Liver (tissue), 9 donors: Measurements from ENCODE around the gene HMG20A. TPM values are rescaled to one million over a fixed set of nuclear protein-coding genes. Genes with fewer than 3 reads are reported as not detected.

Experiments
- DNase-seq: peaks from one replicate; pipeline ENCODE4 v3.0.0-alpha.2; 2017; ENCODE audit warnings: low spot score
- H3K27ac ChIP-seq, 2 donors: one replicate each; pipeline ENCODE4 v1.7.0; 2013; ENCODE audit warnings: inconsistent platforms in 2 of 2, low read length in 2 of 2, control low read depth in 1 of 2, low read depth in 1 of 2, mild to moderate bottlenecking in 1 of 2
- H3K27me3 ChIP-seq, 4 donors: one replicate each; pipeline versions ENCODE4 v1.6.1 to v1.7.0; 2013; ENCODE audit warnings: low read length in 3 of 4, inconsistent platforms in 1 of 4, mild to moderate bottlenecking in 1 of 4, moderate library complexity in 1 of 4; ENCODE audit not compliant: control insufficient read depth in 4 of 4, insufficient read depth in 4 of 4
- H3K36me3 ChIP-seq, 4 donors: one replicate each; pipeline versions ENCODE4 v1.6.1 to v1.7.0; 2013; ENCODE audit warnings: low read length in 3 of 4, mild to moderate bottlenecking in 3 of 4, low read depth in 1 of 4, moderate library complexity in 1 of 4; ENCODE audit not compliant: control insufficient read depth in 4 of 4, insufficient read depth in 3 of 4
- H3K4me1 ChIP-seq, 4 donors: one replicate each; pipeline versions ENCODE4 v1.6.1 to v1.7.0; 2013; ENCODE audit warnings: low read length in 3 of 4, mild to moderate bottlenecking in 3 of 4, moderate library complexity in 1 of 4; ENCODE audit not compliant: control insufficient read depth in 4 of 4, insufficient read depth in 4 of 4
- H3K4me3 ChIP-seq, 3 donors: one replicate each; pipeline versions ENCODE4 v1.6.1 to v1.7.0; 2013; ENCODE audit warnings: low read length in 3 of 3, control low read depth in 1 of 3, low read depth in 1 of 3, mild to moderate bottlenecking in 1 of 3
- H3K9ac ChIP-seq, 2 donors: one replicate each; pipeline ENCODE4 v1.7.0; 2013; ENCODE audit warnings: low read length in 2 of 2, mild to moderate bottlenecking in 2 of 2, moderate library complexity in 2 of 2, control low read depth in 1 of 2, low read depth in 1 of 2
- H3K9me3 ChIP-seq, 4 donors: one replicate each; pipeline versions ENCODE4 v1.6.1 to v1.7.0; 2013; ENCODE audit warnings: low read length in 3 of 4; ENCODE audit not compliant: control insufficient read depth in 4 of 4
- EGR1 ChIP-seq, 2 donors: IDR thresholded peaks; 2 replicates each; pipeline ENCODE4 v1.6.1; 2016 to 2018; ENCODE audit warnings: antibody characterized with exemption in 2 of 2, low read depth in 2 of 2
- FOXA1 ChIP-seq: IDR thresholded peaks from 2 replicates; pipeline ENCODE4 v1.6.1; 2016; ENCODE audit warnings: antibody characterized with exemption
- FOXA2 ChIP-seq: IDR thresholded peaks from 2 replicates; pipeline ENCODE4 v1.6.1; 2016; ENCODE audit warnings: antibody characterized with exemption
- GABPA ChIP-seq, 2 donors: IDR thresholded peaks in 1 of 2; conservative IDR thresholded peaks in 1 of 2; 2 replicates each; pipeline ENCODE4 v1.6.1; 2016; ENCODE audit warnings: antibody characterized with exemption in 2 of 2, mild to moderate bottlenecking in 1 of 2, moderate library complexity in 1 of 2
- HNF4A ChIP-seq, 2 donors: conservative IDR thresholded peaks; 2 replicates each; pipeline ENCODE4 v1.6.1; 2016; ENCODE audit warnings: antibody characterized with exemption in 2 of 2, mild to moderate bottlenecking in 2 of 2
- HNF4G ChIP-seq: IDR thresholded peaks from 2 replicates; pipeline ENCODE4 v1.6.1; 2016; ENCODE audit warnings: antibody characterized with exemption
- JUND ChIP-seq, 2 donors: IDR thresholded peaks; 2 replicates each; pipeline ENCODE4 v1.6.1; 2016; ENCODE audit warnings: antibody characterized with exemption in 2 of 2
- RAD21 ChIP-seq, 2 donors: IDR thresholded peaks; 2 replicates each; pipeline ENCODE4 v1.6.1; 2016; ENCODE audit warnings: antibody characterized with exemption in 2 of 2, mild to moderate bottlenecking in 2 of 2
- RXRA ChIP-seq, 2 donors: IDR thresholded peaks; 2 replicates each; pipeline ENCODE4 v1.6.1; 2017 to 2018; ENCODE audit warnings: antibody characterized with exemption in 2 of 2, mild to moderate bottlenecking in 1 of 2
- SP1 ChIP-seq: IDR thresholded peaks from 2 replicates; pipeline ENCODE4 v1.6.1; 2018; ENCODE audit warnings: antibody characterized with exemption, mild to moderate bottlenecking
- TAF1 ChIP-seq: conservative IDR thresholded peaks from 2 replicates; pipeline ENCODE4 v1.6.1; 2016; ENCODE audit warnings: antibody characterized with exemption, mild to moderate bottlenecking
- YY1 ChIP-seq: IDR thresholded peaks from 2 replicates; pipeline ENCODE4 v1.6.1; 2016; ENCODE audit warnings: antibody characterized with exemption, mild to moderate bottlenecking
- polyA plus RNA-seq, 2 donors: library from polyadenylated mRNA; stranded (reverse) in 1 of 2; unstranded in 1 of 2; fragments of 200-250 nt in 1 of 2; fragments of >200 nt in 1 of 2; fragmentation: Nextera tagmentation in 1 of 2; extraction: Ambion mirVana in 1 of 2; gene quantifications; one replicate each; pipeline versions ENCODE4 v1.2.1 to v1.2.3, GENCODE V29; 2013 to 2015
- total RNA-seq, 2 donors: library from RNA; depleted of rRNA; stranded (reverse); fragments of >200 nt; gene quantifications; one replicate each; pipeline ENCODE4 v1.2.3, GENCODE V29; 2014
- TF ChIP-seq, protein P1 (sequence below): IDR thresholded peaks from 2 replicates; pipeline ENCODE4 v1.6.1; 2016; ENCODE audit warnings: antibody characterized with exemption
- TF ChIP-seq, protein P2 (sequence below): IDR thresholded peaks from 2 replicates; pipeline ENCODE4 v1.6.1; 2016; ENCODE audit warnings: antibody characterized with exemption
- TF ChIP-seq, protein P3 (sequence below): IDR thresholded peaks from 2 replicates; pipeline ENCODE4 v1.6.1; 2016; ENCODE audit warnings: antibody characterized with exemption
- TF ChIP-seq, protein P4 (sequence below): IDR thresholded peaks from 2 replicates; pipeline ENCODE4 v1.6.1; 2016; ENCODE audit warnings: antibody characterized with exemption, mild to moderate bottlenecking
- TF ChIP-seq, protein P5 (sequence below): fragments of 150-350 bp; IDR thresholded peaks from 2 replicates; pipeline ENCODE4 v1.5.1; 2017; ENCODE audit warnings: improper control_type of control experiment, low read depth, low read length; ENCODE audit not compliant: missing input control
- donor health status: healthy.
- donor health status: healthy.
- donor health status: healthy.
- donor health status: healthy.
- donor health status: healthy.

HMG20A gene
- total and polyA plus RNA-seq, 4 donors = 7.7 to 19.4 (median 13.3) TPM

DNA sequence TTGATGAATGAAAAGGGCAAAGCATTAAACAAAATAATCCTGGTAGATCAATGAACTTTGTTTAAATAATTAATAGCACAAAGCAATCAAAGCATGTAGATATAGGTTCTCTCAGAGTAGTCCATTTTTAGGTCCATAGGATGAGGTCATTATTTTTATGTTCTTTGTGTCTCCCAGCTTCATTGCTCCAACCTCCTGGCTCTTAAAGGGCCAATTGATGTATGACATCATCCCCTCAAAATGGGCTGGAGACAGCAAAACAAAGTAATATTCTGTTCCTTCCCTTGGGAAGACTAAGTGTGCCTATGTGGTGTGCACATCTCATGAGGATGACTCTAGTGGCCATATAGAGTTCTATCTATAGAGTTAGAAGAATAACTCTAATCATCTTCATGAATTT is 49.5 kb downstream of the HMG20A start:
- H3K27me3 ChIP-seq = no peaks in the 10 kb centered on the region
- no peak for DNase-seq
- no peak for TF ChIP-seq TAF1
- TF ChIP-seq EGR1 (IDR thresholded peaks at IDR 0.05; ENCODE audit: low read depth in 2 of 2) = no peak
- no peak for TF ChIP-seq FOXA1
- no peak for TF ChIP-seq GABPA (IDR thresholded peaks at IDR 0.05 in 1 of 2, conservative IDR thresholded peaks at IDR 0.05 in 1 of 2)
- TF ChIP-seq RAD21 (IDR thresholded peaks at IDR 0.05) = no peak
- TF ChIP-seq, protein P1, sequence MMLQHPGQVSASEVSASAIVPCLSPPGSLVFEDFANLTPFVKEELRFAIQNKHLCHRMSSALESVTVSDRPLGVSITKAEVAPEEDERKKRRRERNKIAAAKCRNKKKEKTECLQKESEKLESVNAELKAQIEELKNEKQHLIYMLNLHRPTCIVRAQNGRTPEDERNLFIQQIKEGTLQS = no peak
- TF ChIP-seq FOXA2 = no peak
- no peak for TF ChIP-seq YY1
- TF ChIP-seq, protein P2, sequence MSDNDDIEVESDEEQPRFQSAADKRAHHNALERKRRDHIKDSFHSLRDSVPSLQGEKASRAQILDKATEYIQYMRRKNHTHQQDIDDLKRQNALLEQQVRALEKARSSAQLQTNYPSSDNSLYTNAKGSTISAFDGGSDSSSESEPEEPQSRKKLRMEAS = no peak
- no peak overlapping the region for H3K27ac ChIP-seq
- no peak overlapping the region for H3K4me3 ChIP-seq
- H3K4me1 ChIP-seq = no peaks in the 10 kb centered on the region
- H3K9ac ChIP-seq = no peak overlapping the region
- H3K9me3 ChIP-seq = no peaks in the 10 kb centered on the region
- H3K36me3 ChIP-seq = peaks cover 18 to 61% (median 33%) of the 10 kb centered on the region in 4 donors

GRCh38 chr15:77473328-77473727 is 52.6 kb downstream of the HMG20A start:
- no peaks in the 10 kb centered on the region for H3K9me3 ChIP-seq
- H3K9ac ChIP-seq = no peak overlapping the region
- H3K36me3 ChIP-seq = peaks cover 16 to 62% (median 25%) of the 10 kb centered on the region in 4 donors
- H3K4me3 ChIP-seq = no peak overlapping the region
- no peak for DNase-seq
- no peak overlapping the region for H3K27ac ChIP-seq
- no peaks in the 10 kb centered on the region for H3K4me1 ChIP-seq
- no peaks in the 10 kb centered on the region for H3K27me3 ChIP-seq
- TF ChIP-seq, protein P3, sequence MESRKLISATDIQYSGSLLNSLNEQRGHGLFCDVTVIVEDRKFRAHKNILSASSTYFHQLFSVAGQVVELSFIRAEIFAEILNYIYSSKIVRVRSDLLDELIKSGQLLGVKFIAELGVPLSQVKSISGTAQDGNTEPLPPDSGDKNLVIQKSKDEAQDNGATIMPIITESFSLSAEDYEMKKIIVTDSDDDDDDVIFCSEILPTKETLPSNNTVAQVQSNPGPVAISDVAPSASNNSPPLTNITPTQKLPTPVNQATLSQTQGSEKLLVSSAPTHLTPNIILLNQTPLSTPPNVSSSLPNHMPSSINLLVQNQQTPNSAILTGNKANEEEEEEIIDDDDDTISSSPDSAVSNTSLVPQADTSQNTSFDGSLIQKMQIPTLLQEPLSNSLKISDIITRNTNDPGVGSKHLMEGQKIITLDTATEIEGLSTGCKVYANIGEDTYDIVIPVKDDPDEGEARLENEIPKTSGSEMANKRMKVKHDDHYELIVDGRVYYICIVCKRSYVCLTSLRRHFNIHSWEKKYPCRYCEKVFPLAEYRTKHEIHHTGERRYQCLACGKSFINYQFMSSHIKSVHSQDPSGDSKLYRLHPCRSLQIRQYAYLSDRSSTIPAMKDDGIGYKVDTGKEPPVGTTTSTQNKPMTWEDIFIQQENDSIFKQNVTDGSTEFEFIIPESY = no peak
- TF ChIP-seq TAF1 (no peak), JUND (IDR thresholded peaks at IDR 0.05) (no peak), SP1 (no peak), HNF4A (conservative IDR thresholded peaks at IDR 0.05) (no peak), GABPA (IDR thresholded peaks at IDR 0.05 in 1 of 2, conservative IDR thresholded peaks at IDR 0.05 in 1 of 2) (no peak), RAD21 (IDR thresholded peaks at IDR 0.05) (no peak), HNF4G (no peak), YY1 (no peak), EGR1 (IDR thresholded peaks at IDR 0.05; ENCODE audit: low read depth in 2 of 2) (no peak), FOXA1 (no peak), RXRA (IDR thresholded peaks at IDR 0.05) (no peak)
- TF ChIP-seq, protein P4, sequence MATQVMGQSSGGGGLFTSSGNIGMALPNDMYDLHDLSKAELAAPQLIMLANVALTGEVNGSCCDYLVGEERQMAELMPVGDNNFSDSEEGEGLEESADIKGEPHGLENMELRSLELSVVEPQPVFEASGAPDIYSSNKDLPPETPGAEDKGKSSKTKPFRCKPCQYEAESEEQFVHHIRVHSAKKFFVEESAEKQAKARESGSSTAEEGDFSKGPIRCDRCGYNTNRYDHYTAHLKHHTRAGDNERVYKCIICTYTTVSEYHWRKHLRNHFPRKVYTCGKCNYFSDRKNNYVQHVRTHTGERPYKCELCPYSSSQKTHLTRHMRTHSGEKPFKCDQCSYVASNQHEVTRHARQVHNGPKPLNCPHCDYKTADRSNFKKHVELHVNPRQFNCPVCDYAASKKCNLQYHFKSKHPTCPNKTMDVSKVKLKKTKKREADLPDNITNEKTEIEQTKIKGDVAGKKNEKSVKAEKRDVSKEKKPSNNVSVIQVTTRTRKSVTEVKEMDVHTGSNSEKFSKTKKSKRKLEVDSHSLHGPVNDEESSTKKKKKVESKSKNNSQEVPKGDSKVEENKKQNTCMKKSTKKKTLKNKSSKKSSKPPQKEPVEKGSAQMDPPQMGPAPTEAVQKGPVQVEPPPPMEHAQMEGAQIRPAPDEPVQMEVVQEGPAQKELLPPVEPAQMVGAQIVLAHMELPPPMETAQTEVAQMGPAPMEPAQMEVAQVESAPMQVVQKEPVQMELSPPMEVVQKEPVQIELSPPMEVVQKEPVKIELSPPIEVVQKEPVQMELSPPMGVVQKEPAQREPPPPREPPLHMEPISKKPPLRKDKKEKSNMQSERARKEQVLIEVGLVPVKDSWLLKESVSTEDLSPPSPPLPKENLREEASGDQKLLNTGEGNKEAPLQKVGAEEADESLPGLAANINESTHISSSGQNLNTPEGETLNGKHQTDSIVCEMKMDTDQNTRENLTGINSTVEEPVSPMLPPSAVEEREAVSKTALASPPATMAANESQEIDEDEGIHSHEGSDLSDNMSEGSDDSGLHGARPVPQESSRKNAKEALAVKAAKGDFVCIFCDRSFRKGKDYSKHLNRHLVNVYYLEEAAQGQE = no peak
- TF ChIP-seq, protein P5, sequence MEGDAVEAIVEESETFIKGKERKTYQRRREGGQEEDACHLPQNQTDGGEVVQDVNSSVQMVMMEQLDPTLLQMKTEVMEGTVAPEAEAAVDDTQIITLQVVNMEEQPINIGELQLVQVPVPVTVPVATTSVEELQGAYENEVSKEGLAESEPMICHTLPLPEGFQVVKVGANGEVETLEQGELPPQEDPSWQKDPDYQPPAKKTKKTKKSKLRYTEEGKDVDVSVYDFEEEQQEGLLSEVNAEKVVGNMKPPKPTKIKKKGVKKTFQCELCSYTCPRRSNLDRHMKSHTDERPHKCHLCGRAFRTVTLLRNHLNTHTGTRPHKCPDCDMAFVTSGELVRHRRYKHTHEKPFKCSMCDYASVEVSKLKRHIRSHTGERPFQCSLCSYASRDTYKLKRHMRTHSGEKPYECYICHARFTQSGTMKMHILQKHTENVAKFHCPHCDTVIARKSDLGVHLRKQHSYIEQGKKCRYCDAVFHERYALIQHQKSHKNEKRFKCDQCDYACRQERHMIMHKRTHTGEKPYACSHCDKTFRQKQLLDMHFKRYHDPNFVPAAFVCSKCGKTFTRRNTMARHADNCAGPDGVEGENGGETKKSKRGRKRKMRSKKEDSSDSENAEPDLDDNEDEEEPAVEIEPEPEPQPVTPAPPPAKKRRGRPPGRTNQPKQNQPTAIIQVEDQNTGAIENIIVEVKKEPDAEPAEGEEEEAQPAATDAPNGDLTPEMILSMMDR = no peak
- TF ChIP-seq, protein P2 = no peak
- TF ChIP-seq, protein P1 = no peak
